A549 (cell line): ENCODE measurements around the gene MYADML2. TPM values are rescaled to one million over a fixed set of nuclear protein-coding genes. Genes with fewer than 3 reads are reported as not detected.

Experiments
- ATAC-seq, 2 experiments: fragments of 200-7000 bp in 1 of 2; fragments of >200 bp in 1 of 2; cut with Nextera tagmentation in 1 of 2; cut with Tn5 transposase in 1 of 2; 3 replicates each; pipeline versions ENCODE4 v1.8.0 to v1.9.1; 2018 to 2020; ENCODE audit warnings: mild to moderate bottlenecking in 1 of 2, moderate library complexity in 1 of 2
- CTCF ChIA-PET: fragments of 300-600 bp; sonication (Branson Sonifier 250); formaldehyde crosslinking; extraction: SDS; loops from one replicate; lab custom pipeline; 2021; ENCODE audit warnings: antibody characterized with exemption, inconsistent platforms; lab: Yijun Ruan, JAX
- POLR2A ChIA-PET: fragments of 350-600 bp; formaldehyde crosslinking; extraction: SDS; loops from one replicate; lab custom pipeline; 2021; ENCODE audit warnings: antibody characterized with exemption, inconsistent platforms; lab: Yijun Ruan, JAX
- DNase-seq, 2 experiments: peaks; one replicate each; pipeline versions ENCODE4 v3.0.0 to v3.0.0-alpha.2; 2011 to 2016; ENCODE audit warnings: low read depth in 1 of 2, low spot score in 1 of 2
- FAIRE-seq: peaks from 2 replicates; lab custom pipeline; 2011; peaks lifted over from hg19 to GRCh38; lab: Jason Lieb, UNC
- H3K27ac ChIP-seq, 2 experiments: fragments of >200 bp; sonication (Bioruptor Twin); formaldehyde crosslinking; 3 replicates each; pipeline ENCODE4 v1.5.1; 2016 to 2017
- H3K4me1 ChIP-seq: fragments of >200 bp; sonication (Bioruptor Twin); formaldehyde crosslinking; 3 replicates; pipeline ENCODE4 v1.6.1; 2016
- H3K4me2 ChIP-seq: fragments of >200 bp; sonication (Bioruptor Twin); formaldehyde crosslinking; 3 replicates; pipeline ENCODE4 v1.6.1; 2016
- H3K4me3 ChIP-seq: fragments of >200 bp; sonication (Bioruptor Twin); formaldehyde crosslinking; 3 replicates; pipeline ENCODE4 v1.5.1; 2016
- H3K9me3 ChIP-seq: fragments of >200 bp; sonication (Bioruptor Twin); formaldehyde crosslinking; 3 replicates; pipeline ENCODE4 v1.6.1; 2016
- CHD4 ChIP-seq: fragments of 200-600 bp; sonication (generic); IDR thresholded peaks from 2 replicates; pipeline ENCODE4 v1.6.1; 2016; ENCODE audit warnings: antibody characterized with exemption, mild to moderate bottlenecking, borderline replicate concordance
- EP300 ChIP-seq, 2 experiments: fragments of >200 bp; sonication (Bioruptor Twin); formaldehyde crosslinking; IDR thresholded peaks; 2 replicates in 1 of 2; 3 replicates in 1 of 2; pipeline ENCODE4 v1.6.1; 2016 to 2017
- FOSB ChIP-seq: fragments of 250-450 bp; sonication (Bioruptor Pico); IDR thresholded peaks from 2 replicates; pipeline ENCODE4 v1.5.0; 2020; ENCODE audit warnings: mild to moderate bottlenecking, moderate library complexity
- FOSL2 ChIP-seq, 2 experiments: fragments of 450-650 bp in 1 of 2; fragments of >200 bp in 1 of 2; sonication (Bioruptor Twin) in 1 of 2; formaldehyde crosslinking; IDR thresholded peaks; 2 replicates each; pipeline versions ENCODE4 v1.5.0 to v1.6.1; 2016 to 2020; ENCODE audit warnings: mild to moderate bottlenecking in 1 of 2, moderate library complexity in 1 of 2
- GATA3 ChIP-seq: IDR thresholded peaks from 2 replicates; pipeline ENCODE4 v1.6.1; 2012; ENCODE audit warnings: borderline replicate concordance
- HEYL ChIP-seq: fragments of 250-450 bp; sonication (Bioruptor Pico); IDR thresholded peaks from 2 replicates; pipeline ENCODE4 v1.8.0; 2021; ENCODE audit warnings: mild to moderate bottlenecking, moderate library complexity
- HOXA7 ChIP-seq: fragments of 250-450 bp; sonication (Bioruptor Pico); IDR thresholded peaks from 2 replicates; pipeline ENCODE4 v1.5.0; 2020; ENCODE audit warnings: mild to moderate bottlenecking, moderate library complexity
- JUN ChIP-seq, 2 experiments: fragments of >200 bp; sonication (Bioruptor Twin); formaldehyde crosslinking; IDR thresholded peaks; 2 replicates in 1 of 2; 3 replicates in 1 of 2; pipeline ENCODE4 v1.6.1; 2016 to 2017
- MAZ ChIP-seq: fragments of 150-350 bp; IDR thresholded peaks from 2 replicates; pipeline ENCODE4 v1.6.1; 2014; ENCODE audit warnings: antibody characterized with exemption, low read depth, low read length, borderline replicate concordance
- MYC ChIP-seq: IDR thresholded peaks from 2 replicates; pipeline ENCODE4 v1.6.1; 2012; ENCODE audit warnings: mild to moderate bottlenecking, inconsistent platforms, low read length, improper control_type of control experiment, borderline replicate concordance
- NFE2L2 ChIP-seq: fragments of 150-350 bp; conservative IDR thresholded peaks from 2 replicates; pipeline ENCODE4 v1.6.1; 2014; ENCODE audit warnings: low read length
- NR3C1 ChIP-seq: fragments of >200 bp; sonication (Bioruptor Twin); formaldehyde crosslinking; IDR thresholded peaks from 3 replicates; pipeline ENCODE4 v1.6.1; 2017
- PBX3 ChIP-seq: IDR thresholded peaks from 2 replicates; pipeline ENCODE4 v1.6.1; 2012
- POLR2A ChIP-seq: IDR thresholded peaks from 2 replicates; pipeline ENCODE4 v1.6.1; 2012; ENCODE audit warnings: mild to moderate bottlenecking, low read length
- RAD21 ChIP-seq, 2 experiments: fragments of >200 bp in 1 of 2; sonication (Bioruptor Twin) in 1 of 2; formaldehyde crosslinking in 1 of 2; IDR thresholded peaks in 1 of 2; conservative IDR thresholded peaks in 1 of 2; 2 replicates in 1 of 2; 3 replicates in 1 of 2; pipeline ENCODE4 v1.6.1; 2012 to 2018; ENCODE audit warnings: inconsistent platforms in 1 of 2
- RCOR1 ChIP-seq: fragments of 150-350 bp; IDR thresholded peaks from 2 replicates; pipeline ENCODE4 v1.6.1; 2014; ENCODE audit warnings: antibody characterized with exemption, low read length, low read depth
- REST ChIP-seq: fragments of 200-600 bp; sonication (generic); IDR thresholded peaks from 2 replicates; pipeline ENCODE4 v1.6.1; 2016; ENCODE audit warnings: antibody characterized with exemption, mild to moderate bottlenecking, moderate library complexity
- RFX5 ChIP-seq: fragments of 450-650 bp; IDR thresholded peaks from 2 replicates; pipeline ENCODE4 v1.7.1; 2014; ENCODE audit warnings: antibody characterized with exemption, mild to moderate bottlenecking, moderate library complexity
- TFCP2L1 ChIP-seq: fragments of 250-450 bp; sonication (Bioruptor Pico); IDR thresholded peaks from 2 replicates; pipeline ENCODE4 v1.5.0; 2021; ENCODE audit warnings: mild to moderate bottlenecking
- WGBS: methylation state at CpG from one replicate; pipeline ENCODE4 v1.1.6; 2017; ENCODE audit errors: missing lambda C conversion rate; 5-methylcytosine and 5-hydroxymethylcytosine counted together
- polyA plus RNA-seq, 4 experiments: library from polyadenylated mRNA; depleted of rRNA in 3 of 4; stranded (reverse); fragments of >200 nt; fragmentation: RNase III in 1 of 4; extraction: RNeasy Plus Mini Kit Qiagen cat#74134 plus additional on column Dnase treatment in 1 of 4; gene quantifications; 2 replicates in 3 of 4; 3 replicates in 1 of 4; pipeline ENCODE4 v1.2.3, GENCODE V29; 2011 to 2017
- TF ChIP-seq, protein P1 (sequence below): fragments of 450-650 bp; IDR thresholded peaks from 2 replicates; pipeline ENCODE4 v1.6.1; 2014; ENCODE audit warnings: antibody characterized with exemption
- TF ChIP-seq, protein P2 (sequence below): IDR thresholded peaks from 2 replicates; pipeline ENCODE4 v1.6.1; 2012
- TF ChIP-seq, protein P3 (sequence below): fragments of >200 bp; sonication (Bioruptor Twin); formaldehyde crosslinking; IDR thresholded peaks from 3 replicates; pipeline ENCODE4 v1.6.1; 2016

The MYADML2 gene
- polyA plus RNA-seq, 2 of the 4 experiments (the other 2 are of a cell fraction): not detected

DNA sequence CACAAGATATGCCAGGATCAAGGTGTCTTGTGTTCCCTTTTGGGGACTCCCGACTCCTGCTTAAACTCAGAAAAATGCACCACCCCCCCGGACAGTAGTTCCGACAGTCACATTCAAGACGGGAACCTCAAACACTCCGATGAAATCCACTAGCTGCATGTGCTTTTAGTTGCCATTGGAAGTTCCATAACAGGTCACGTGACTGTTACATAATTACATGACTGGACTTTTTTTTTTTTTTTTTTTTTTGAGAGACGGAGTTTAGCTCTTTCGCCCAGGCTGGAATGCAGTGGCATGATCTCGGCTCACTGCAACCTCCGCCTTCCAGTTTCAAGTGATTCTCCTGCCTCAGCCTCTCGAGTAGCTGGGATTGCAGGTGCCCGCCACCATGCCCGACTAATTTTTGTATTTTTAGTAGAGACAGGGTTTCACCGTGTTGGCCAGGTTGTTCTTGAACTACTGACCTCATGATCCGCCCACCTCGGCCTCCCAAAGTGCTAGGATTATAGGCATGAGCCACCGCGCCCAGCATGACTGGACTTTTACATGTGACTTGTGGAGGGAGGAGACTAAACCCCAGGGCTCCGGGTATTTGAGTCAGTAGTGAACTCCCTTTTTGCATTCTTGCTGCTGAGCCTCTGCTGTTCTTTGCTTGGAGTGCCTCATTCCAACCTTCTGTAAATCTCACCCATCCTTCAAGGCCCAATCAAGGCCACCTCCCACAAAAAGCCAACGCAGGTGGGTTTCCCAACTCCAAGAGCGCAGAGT, 30.6 kb downstream of the MYADML2 start:
- TF ChIP-seq REST: no peak
- no peak for TF ChIP-seq EP300 (IDR thresholded peaks at IDR 0.05)
- TF ChIP-seq POLR2A: no peak
- TF ChIP-seq HOXA7 (CRISPR knock-in tag): peak; percentile 23; the same call in 1 of the 2 replicates
- no peak for TF ChIP-seq FOSL2 (IDR thresholded peaks at IDR 0.05)
- TF ChIP-seq FOSL2 (CRISPR knock-in tag; IDR thresholded peaks at IDR 0.05): 0 out of 2 replicates have a peak, but pooled peaks have one; percentile 2
- 0 out of 2 replicates have a peak, but pooled peaks have one; percentile 25 for TF ChIP-seq NFE2L2
- TF ChIP-seq MYC: no peak
- TF ChIP-seq, protein P1, sequence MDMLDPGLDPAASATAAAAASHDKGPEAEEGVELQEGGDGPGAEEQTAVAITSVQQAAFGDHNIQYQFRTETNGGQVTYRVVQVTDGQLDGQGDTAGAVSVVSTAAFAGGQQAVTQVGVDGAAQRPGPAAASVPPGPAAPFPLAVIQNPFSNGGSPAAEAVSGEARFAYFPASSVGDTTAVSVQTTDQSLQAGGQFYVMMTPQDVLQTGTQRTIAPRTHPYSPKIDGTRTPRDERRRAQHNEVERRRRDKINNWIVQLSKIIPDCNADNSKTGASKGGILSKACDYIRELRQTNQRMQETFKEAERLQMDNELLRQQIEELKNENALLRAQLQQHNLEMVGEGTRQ: peak; percentile 35
- Histone ChIP-seq H3K4me3 (peak overlapping the region; percentile 97), H3K27ac (peak overlapping the region; percentile 93 to 97; a peak in 4 of 6 replicates), H3K4me2 (peak overlapping the region; percentile 99), H3K4me1 (peaks cover 49% of the 10 kb centered on the region), H3K9me3 (no peaks in the 10 kb centered on the region)
- no peak for FAIRE-seq
- POLR2A ChIA-PET: interaction anchor here (1.2 kb wide), 1 partner anchor 10 kb away, joined by 6 read pairs; no protein-coding TSS in a partner anchor
- peak in 1 of 2 experiments; percentile 69 for DNase-seq
- CTCF ChIA-PET: interaction anchor here (0.9 to 1.8 kb wide), 8 partner anchors 7 to 48 kb away, joined by 3 to 7 read pairs (median 5); partner anchors contain the start of gene MAFG
- peak in 1 of 2 experiments; percentile 20; a peak in 3 of 6 replicates for ATAC-seq
- 68% methylated on average over 21 of the region's 21 CpGs for WGBS

GRCh38 chr17:81915331-81915730, 31.7 kb downstream of the MYADML2 start:
- ATAC-seq: no peak
- CTCF ChIA-PET: interaction anchor here (1.0 to 7.6 kb wide), 4 partner anchors 11 to 115 kb away, joined by 3 to 68 read pairs (median 10); partner anchors contain the start of gene MAFG
- Histone ChIP-seq H3K4me3 (no peak overlapping the region), H3K4me2 (no peak overlapping the region), H3K27ac (no peak overlapping the region), H3K9me3 (no peaks in the 10 kb centered on the region), H3K4me1 (peaks cover 41% of the 10 kb centered on the region)
- TF ChIP-seq RCOR1 (no peak), TFCP2L1 (CRISPR knock-in tag) (no peak)
- 97% methylated on average over 12 of the region's 12 CpGs for WGBS
- no peak for DNase-seq
- POLR2A ChIA-PET: no interaction called here
- FAIRE-seq: no peak

- H3K4me3 ChIP-seq: no peak overlapping the region
- peaks cover 35% of the 10 kb centered on the region for H3K4me1 ChIP-seq
- DNase-seq (no peak), ATAC-seq (no peak), FAIRE-seq (no peak)
- H3K9me3 ChIP-seq: no peaks in the 10 kb centered on the region
- WGBS: 94% methylated on average over 31 of the region's 36 CpGs
- POLR2A ChIA-PET: no interaction called here
- H3K4me2 ChIP-seq: no peak overlapping the region
- CTCF ChIA-PET: interaction anchor here (1.0 to 7.6 kb wide), 7 partner anchors 12 to 116 kb away, joined by 3 to 68 read pairs (median 5); partner anchors contain the start of genes CENPX and MAFG
- no peak overlapping the region for H3K27ac ChIP-seq
- TF ChIP-seq HEYL (CRISPR knock-in tag) (no peak), PBX3 (no peak), FOSL2 (IDR thresholded peaks at IDR 0.05) (no peak), FOSL2 (CRISPR knock-in tag; IDR thresholded peaks at IDR 0.05) (no peak), GATA3 (no peak), CHD4 (no peak), MAZ (no peak), JUN (IDR thresholded peaks at IDR 0.05) (no peak), RAD21 (conservative IDR thresholded peaks at IDR 0.05 in 1 of 2, IDR thresholded peaks at IDR 0.05 in 1 of 2) (no peak), EP300 (IDR thresholded peaks at IDR 0.05) (no peak), NR3C1 (no peak), RFX5 (no peak), FOSB (no peak), RCOR1 (no peak)
- TF ChIP-seq, protein P2, sequence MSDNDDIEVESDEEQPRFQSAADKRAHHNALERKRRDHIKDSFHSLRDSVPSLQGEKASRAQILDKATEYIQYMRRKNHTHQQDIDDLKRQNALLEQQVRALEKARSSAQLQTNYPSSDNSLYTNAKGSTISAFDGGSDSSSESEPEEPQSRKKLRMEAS: no peak
- TF ChIP-seq, protein P3, sequence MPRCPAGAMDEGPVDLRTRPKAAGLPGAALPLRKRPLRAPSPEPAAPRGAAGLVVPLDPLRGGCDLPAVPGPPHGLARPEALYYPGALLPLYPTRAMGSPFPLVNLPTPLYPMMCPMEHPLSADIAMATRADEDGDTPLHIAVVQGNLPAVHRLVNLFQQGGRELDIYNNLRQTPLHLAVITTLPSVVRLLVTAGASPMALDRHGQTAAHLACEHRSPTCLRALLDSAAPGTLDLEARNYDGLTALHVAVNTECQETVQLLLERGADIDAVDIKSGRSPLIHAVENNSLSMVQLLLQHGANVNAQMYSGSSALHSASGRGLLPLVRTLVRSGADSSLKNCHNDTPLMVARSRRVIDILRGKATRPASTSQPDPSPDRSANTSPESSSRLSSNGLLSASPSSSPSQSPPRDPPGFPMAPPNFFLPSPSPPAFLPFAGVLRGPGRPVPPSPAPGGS: no peak
Observed at GRCh38 chr17:81914103-81914850, 32.8 kb downstream of the MYADML2 start.
